Breast epithelium (tissue), 3 donors: ENCODE measurements around the gene SLC16A5.

ENCODE experiments used
- POLR2AphosphoS5 ChIP-seq, 3 donors: sonication (generic); formaldehyde crosslinking; IDR thresholded peaks; one replicate each; pipeline ENCODE4 v1.6.1; 2017; ENCODE audit warnings: antibody characterized with exemption in 3 of 3
- TF ChIP-seq, protein P1 (sequence below), 3 donors: fragments of 450-650 bp; IDR thresholded peaks; one replicate each; pipeline ENCODE4 v1.5.1; 2016 to 2017; ENCODE audit warnings: antibody characterized with exemption in 3 of 3, mild to moderate bottlenecking in 3 of 3, moderate library complexity in 3 of 3

- TF ChIP-seq, protein P1, sequence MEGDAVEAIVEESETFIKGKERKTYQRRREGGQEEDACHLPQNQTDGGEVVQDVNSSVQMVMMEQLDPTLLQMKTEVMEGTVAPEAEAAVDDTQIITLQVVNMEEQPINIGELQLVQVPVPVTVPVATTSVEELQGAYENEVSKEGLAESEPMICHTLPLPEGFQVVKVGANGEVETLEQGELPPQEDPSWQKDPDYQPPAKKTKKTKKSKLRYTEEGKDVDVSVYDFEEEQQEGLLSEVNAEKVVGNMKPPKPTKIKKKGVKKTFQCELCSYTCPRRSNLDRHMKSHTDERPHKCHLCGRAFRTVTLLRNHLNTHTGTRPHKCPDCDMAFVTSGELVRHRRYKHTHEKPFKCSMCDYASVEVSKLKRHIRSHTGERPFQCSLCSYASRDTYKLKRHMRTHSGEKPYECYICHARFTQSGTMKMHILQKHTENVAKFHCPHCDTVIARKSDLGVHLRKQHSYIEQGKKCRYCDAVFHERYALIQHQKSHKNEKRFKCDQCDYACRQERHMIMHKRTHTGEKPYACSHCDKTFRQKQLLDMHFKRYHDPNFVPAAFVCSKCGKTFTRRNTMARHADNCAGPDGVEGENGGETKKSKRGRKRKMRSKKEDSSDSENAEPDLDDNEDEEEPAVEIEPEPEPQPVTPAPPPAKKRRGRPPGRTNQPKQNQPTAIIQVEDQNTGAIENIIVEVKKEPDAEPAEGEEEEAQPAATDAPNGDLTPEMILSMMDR (IDR thresholded peaks at IDR 0.05) = no peak
- TF ChIP-seq POLR2AphosphoS5 (IDR thresholded peaks at IDR 0.05) = no peak
These were observed 1.1 kb upstream of the SLC16A5 start for GRCh38 chr17:75086496-75087181.
